Caco-2 (cell line): ENCODE results near the gene PPARA. TPM values are rescaled to one million over a fixed set of nuclear protein-coding genes. Genes with fewer than 3 reads are reported as not detected.
A peak's percentile ranks its signal among the peaks of the same experiment; 100 is the strongest.

ENCODE experiments used
- BruUV-seq: library from RNA; stranded (reverse); fragments of 400-500 nt; replicated peaks from 2 replicates; lab custom pipeline; 2021; lab: Mats Ljungman, UMichigan
- CTCF ChIA-PET: fragments of 300-600 bp; sonication (Branson Sonifier 250); formaldehyde crosslinking; loops from one replicate; lab custom pipeline; 2022; ENCODE audit warnings: antibody characterized with exemption; lab: Charles Lee
- POLR2A ChIA-PET: fragments of 300-600 bp; sonication (Branson Sonifier 250); formaldehyde crosslinking; loops from one replicate; lab custom pipeline; 2022; ENCODE audit warnings: antibody characterized with exemption; lab: Charles Lee
- DNase-seq, 2 experiments: peaks; one replicate each; pipeline versions ENCODE4 v3.0.0 to v3.0.0-alpha.2; 2020 to 2022
- H3K27me3 ChIP-seq: replicated peaks from 2 replicates; pipeline ENCODE4 v1.6.0; 2011; ENCODE audit warnings: low read length; ENCODE audit not compliant: control insufficient read depth, insufficient read depth
- H3K36me3 ChIP-seq: 2 replicates; pipeline ENCODE4 v1.5.1; 2011; ENCODE audit warnings: low read length; ENCODE audit not compliant: control insufficient read depth, insufficient read depth
- H3K4me1 ChIP-seq: fragments of 250-450 bp; sonication (Bioruptor Pico); 2 replicates; pipeline ENCODE4 v1.5.1; 2020; ENCODE audit warnings: mild to moderate bottlenecking
- H3K4me3 ChIP-seq: 2 replicates; pipeline ENCODE4 v1.5.1; 2011; ENCODE audit warnings: low read depth, mild to moderate bottlenecking, control low read depth, low read length
- H3K9me3 ChIP-seq: fragments of 250-450 bp; sonication (Bioruptor Pico); 2 replicates; pipeline ENCODE4 v1.5.1; 2020; ENCODE audit warnings: mild to moderate bottlenecking, moderate library complexity
- H3K27ac Mint-ChIP-seq: one replicate; pipeline ENCODE4 v1.8.0; 2022; ENCODE audit warnings: mixed read lengths; ENCODE audit not compliant: unreplicated experiment
- H3K27me3 Mint-ChIP-seq: one replicate; pipeline ENCODE4 v1.8.0; 2022; ENCODE audit warnings: mixed read lengths; ENCODE audit not compliant: insufficient read depth, unreplicated experiment
- H3K36me3 Mint-ChIP-seq: one replicate; pipeline ENCODE4 v1.8.0; 2022; ENCODE audit warnings: mild to moderate bottlenecking, mixed read lengths; ENCODE audit not compliant: insufficient read depth, unreplicated experiment
- H3K4me1 Mint-ChIP-seq: one replicate; pipeline ENCODE4 v1.8.0; 2022; ENCODE audit warnings: low read depth, mixed read lengths; ENCODE audit not compliant: unreplicated experiment
- H3K4me3 Mint-ChIP-seq: one replicate; pipeline ENCODE4 v1.8.0; 2022; ENCODE audit warnings: mild to moderate bottlenecking, moderate library complexity, mixed read lengths; ENCODE audit not compliant: unreplicated experiment
- H3K9me3 Mint-ChIP-seq: one replicate; pipeline ENCODE4 v1.8.0; 2022; ENCODE audit warnings: mixed read lengths; ENCODE audit not compliant: unreplicated experiment
- CTCF ChIP-seq, 2 experiments: fragments of 200-600 bp in 1 of 2; IDR thresholded peaks; 1 replicate in 1 of 2; 2 replicates in 1 of 2; pipeline versions ENCODE4 v1.5.1 to v1.8.0; 2011 to 2022; ENCODE audit warnings: antibody characterized with exemption in 1 of 2, control low read depth in 1 of 2, inconsistent platforms in 1 of 2, low read depth in 1 of 2, low read length in 1 of 2, mild to moderate bottlenecking in 1 of 2, moderate library complexity in 1 of 2; ENCODE audit not compliant: insufficient read depth in 1 of 2, severe bottlenecking in 1 of 2, unreplicated experiment in 1 of 2
- intact Hi-C: fragments of 100-400 bp; cut with micrococcal nuclease; formaldehyde crosslinking; loops from one replicate; pipeline ENCODE4 v1.10.0; 2022; ENCODE audit not compliant: unreplicated experiment
- total RNA-seq: library from RNA; stranded (reverse); gene quantifications from 2 replicates; pipeline ENCODE4 v1.2.3, GENCODE V29; 2022

The PPARA gene
- total RNA-seq, 1 experiment from 2014 or later, result 13.4 TPM

GRCh38 chr22:46178755-46179505 is 28.6 kb downstream of the PPARA start:
- no peak overlapping the region for H3K27ac Mint-ChIP-seq
- no peaks in the 10 kb centered on the region for H3K27me3 Mint-ChIP-seq
- H3K9me3 Mint-ChIP-seq, result peaks cover 50% of the 10 kb centered on the region
- no peak overlapping the region for H3K4me3 ChIP-seq
- peak in 1 of 2 experiments; percentile 21 for DNase-seq
- no peak for TF ChIP-seq CTCF (IDR thresholded peaks at IDR 0.05; ENCODE audit: insufficient read depth in 1 of 2, low read depth in 1 of 2, low read length in 1 of 2, severe bottlenecking in 1 of 2, unreplicated experiment in 1 of 2)
- no peak overlapping the region for H3K4me3 Mint-ChIP-seq
- peaks cover 3% of the 10 kb centered on the region; the same call in 1 of the 2 replicates for H3K4me1 ChIP-seq
- no peaks in the 10 kb centered on the region for H3K4me1 Mint-ChIP-seq
- no peaks in the 10 kb centered on the region for H3K36me3 ChIP-seq
- ChIA-PET CTCF (no interaction called here), POLR2A (no interaction called here)
- intact Hi-C loops, result no loop called here
- no peaks in the 10 kb centered on the region for H3K27me3 ChIP-seq
- peaks cover 33% of the 10 kb centered on the region for H3K9me3 ChIP-seq
- peaks cover 25% of the 10 kb centered on the region for H3K36me3 Mint-ChIP-seq
- BruUV-seq, result no TSS peak

- H3K36me3 ChIP-seq, result no peaks in the 10 kb centered on the region
- no peaks in the 10 kb centered on the region for H3K27me3 ChIP-seq
- ChIA-PET POLR2A (no interaction called here), CTCF (interaction anchor here (0.5 kb wide), 1 partner anchor 175 kb away, joined by 4 read pairs; no protein-coding TSS in a partner anchor)
- Mint-ChIP-seq H3K4me3 (no peak overlapping the region), H3K36me3 (peaks cover 25% of the 10 kb centered on the region), H3K9me3 (peaks cover 52% of the 10 kb centered on the region), H3K27ac (no peak overlapping the region), H3K27me3 (no peaks in the 10 kb centered on the region), H3K4me1 (no peaks in the 10 kb centered on the region)
- BruUV-seq, result no TSS peak
- no peak for TF ChIP-seq CTCF (IDR thresholded peaks at IDR 0.05; ENCODE audit: insufficient read depth in 1 of 2, low read depth in 1 of 2, low read length in 1 of 2, severe bottlenecking in 1 of 2, unreplicated experiment in 1 of 2)
- intact Hi-C loops, result no loop called here
- peaks cover 3% of the 10 kb centered on the region; the same call in 1 of the 2 replicates for H3K4me1 ChIP-seq
- H3K4me3 ChIP-seq, result no peak overlapping the region
- DNase-seq, result no peak
- H3K9me3 ChIP-seq, result peaks cover 33% of the 10 kb centered on the region
These were observed 29.4 kb downstream of the PPARA start for GRCh38 chr22:46179748-46180147.

- H3K4me1 ChIP-seq, result peaks cover 3% of the 10 kb centered on the region; the same call in 1 of the 2 replicates
- Mint-ChIP-seq H3K27me3 (no peaks in the 10 kb centered on the region), H3K9me3 (peaks cover 60% of the 10 kb centered on the region), H3K4me3 (no peak overlapping the region), H3K36me3 (peaks cover 25% of the 10 kb centered on the region), H3K27ac (no peak overlapping the region), H3K4me1 (no peaks in the 10 kb centered on the region)
- intact Hi-C loops, result no loop called here
- no peaks in the 10 kb centered on the region for H3K27me3 ChIP-seq
- H3K36me3 ChIP-seq, result no peaks in the 10 kb centered on the region
- no peak for TF ChIP-seq CTCF (IDR thresholded peaks at IDR 0.05; ENCODE audit: insufficient read depth in 1 of 2, low read depth in 1 of 2, low read length in 1 of 2, severe bottlenecking in 1 of 2, unreplicated experiment in 1 of 2)
- DNase-seq, result peak in 1 of 2 experiments; percentile 22
- peaks cover 33% of the 10 kb centered on the region for H3K9me3 ChIP-seq
- ChIA-PET POLR2A (no interaction called here), CTCF (interaction anchor here (0.5 kb wide), 1 partner anchor 175 kb away, joined by 4 read pairs; no protein-coding TSS in a partner anchor)
- H3K4me3 ChIP-seq, result no peak overlapping the region
- BruUV-seq, result no TSS peak
These were observed 30.2 kb downstream of the PPARA start for GRCh38 chr22:46180370-46181137.
